HepG2 (cell line): ENCODE results near the gene SLC9A8. TPM values are rescaled to one million over a fixed set of nuclear protein-coding genes. Genes with fewer than 3 reads are reported as not detected.

Experiments used
- AGO2 ChIP-seq: fragments of 200-400 bp; formaldehyde crosslinking; optimal IDR thresholded peaks from 2 replicates; pipeline ENCODE3; 2017; ENCODE audit warnings: mild to moderate bottlenecking, low read depth, low read length, moderate library complexity
- BCL3 ChIP-seq: sonication (generic); formaldehyde crosslinking; IDR thresholded peaks from 2 replicates; pipeline ENCODE4 v1.5.1; 2020; ENCODE audit warnings: mild to moderate bottlenecking, missing genetic modification reagents, moderate library complexity
- GMEB2 ChIP-seq: IDR thresholded peaks from 2 replicates; pipeline ENCODE4 v1.6.1; 2016; ENCODE audit warnings: missing biosample characterization, missing genetic modification reagents, low read depth
- KDM2A ChIP-seq: sonication (generic); formaldehyde crosslinking; IDR thresholded peaks from 2 replicates; pipeline ENCODE4 v1.4.0; 2020; ENCODE audit warnings: low read depth, missing genetic modification reagents, borderline replicate concordance
- KMT2B ChIP-seq: IDR thresholded peaks from 2 replicates; pipeline ENCODE4 v1.6.1; 2016; ENCODE audit warnings: missing genetic modification reagents, missing compliant biosample characterization
- MLLT10 ChIP-seq: sonication (generic); formaldehyde crosslinking; IDR thresholded peaks from 2 replicates; pipeline ENCODE4 v1.4.0; 2020; ENCODE audit warnings: missing genetic modification reagents
- MTERF4 ChIP-seq: sonication (generic); formaldehyde crosslinking; IDR thresholded peaks from 2 replicates; pipeline ENCODE4 v1.8.0; 2023; ENCODE audit warnings: mild to moderate bottlenecking, missing genetic modification reagents
- MTF2 ChIP-seq: sonication (generic); formaldehyde crosslinking; IDR thresholded peaks from 2 replicates; pipeline ENCODE4 v1.5.0; 2020; ENCODE audit warnings: missing genetic modification reagents, borderline replicate concordance
- NFATC3 ChIP-seq: sonication (generic); formaldehyde crosslinking; IDR thresholded peaks from 2 replicates; pipeline ENCODE4 v1.5.1; 2020; ENCODE audit warnings: mild to moderate bottlenecking, missing genetic modification reagents
- RBFOX2 ChIP-seq: fragments of 200-400 bp; formaldehyde crosslinking; IDR thresholded peaks from 2 replicates; pipeline ENCODE4 v1.6.1; 2017; ENCODE audit warnings: low read depth, mild to moderate bottlenecking, low read length
- ZFP41 ChIP-seq: sonication (generic); formaldehyde crosslinking; IDR thresholded peaks from 2 replicates; pipeline ENCODE4 v1.4.0; 2020; ENCODE audit warnings: mild to moderate bottlenecking, missing genetic modification reagents, borderline replicate concordance
- ZNF333 ChIP-seq: sonication (generic); formaldehyde crosslinking; IDR thresholded peaks from 2 replicates; pipeline ENCODE4 v1.4.0; 2020; ENCODE audit warnings: mild to moderate bottlenecking, missing genetic modification reagents, borderline replicate concordance
- ZNF337 ChIP-seq: sonication (generic); formaldehyde crosslinking; IDR thresholded peaks from 2 replicates; pipeline ENCODE4 v1.5.1; 2020; ENCODE audit warnings: missing genetic modification reagents, low read depth, mild to moderate bottlenecking, borderline replicate concordance
- ZNF431 ChIP-seq: sonication (generic); formaldehyde crosslinking; IDR thresholded peaks from 2 replicates; pipeline ENCODE4 v1.9.0; 2022; ENCODE audit warnings: missing genetic modification reagents, low read depth, mild to moderate bottlenecking, borderline replicate concordance
- ZNF616 ChIP-seq: sonication (generic); formaldehyde crosslinking; IDR thresholded peaks from 2 replicates; pipeline ENCODE4 v1.5.0; 2020; ENCODE audit warnings: low read depth, mild to moderate bottlenecking, missing genetic modification reagents
- ZSCAN30 ChIP-seq: sonication (generic); formaldehyde crosslinking; IDR thresholded peaks from 2 replicates; pipeline ENCODE4 v1.5.0; 2020; ENCODE audit warnings: mild to moderate bottlenecking, missing genetic modification reagents
- polyA plus RNA-seq, 8 experiments: library from polyadenylated mRNA; depleted of rRNA in 3 of 8; stranded (reverse) in 7 of 8; unstranded in 1 of 8; fragments of >200 nt; fragmentation: Illumina TruSeq in 4 of 8; extraction: Trizol in 4 of 8; gene quantifications; 2 replicates each; pipeline versions ENCODE4 v1.2.1 to v1.2.3, GENCODE V29; 2011 to 2016; ENCODE audit warnings: low read depth in 4 of 8, missing spikeins in 1 of 8, mixed read lengths in 1 of 8; ENCODE audit not compliant: insufficient read depth in 1 of 8
- total RNA-seq, 5 experiments: library from RNA; depleted of rRNA; stranded (reverse); fragments of >200 nt; fragmentation: Illumina TruSeq; extraction: Trizol; gene quantifications; 2 replicates each; pipeline ENCODE4 v1.2.3, GENCODE V29; 2016; ENCODE audit warnings: low read depth in 1 of 5
- TF ChIP-seq, protein P1 (sequence below): sonication (generic); formaldehyde crosslinking; IDR thresholded peaks from 2 replicates; pipeline ENCODE4 v1.8.0; 2022; ENCODE audit warnings: mild to moderate bottlenecking, missing genetic modification reagents, borderline replicate concordance
- TF ChIP-seq, protein P2 (sequence below): sonication (generic); formaldehyde crosslinking; IDR thresholded peaks from 2 replicates; pipeline ENCODE4 v1.4.0; 2020; ENCODE audit warnings: mild to moderate bottlenecking, missing genetic modification reagents
- TF ChIP-seq, protein P3 (sequence below): sonication (generic); formaldehyde crosslinking; IDR thresholded peaks from 2 replicates; pipeline ENCODE4 v1.5.0; 2020; ENCODE audit warnings: missing genetic modification reagents
- TF ChIP-seq, protein P4 (sequence below): IDR thresholded peaks from 2 replicates; pipeline ENCODE4 v1.6.1; 2016; ENCODE audit warnings: missing compliant biosample characterization, missing genetic modification reagents, borderline replicate concordance

Gene SLC9A8
- total and polyA plus RNA-seq, 2 of the 13 experiments (the other 11 are each of a cell fraction or from before 2014, with no cell fraction given) = 4.1 to 7.4 TPM

- TF ChIP-seq ZNF333 (CRISPR knock-in tag) = 0 out of 2 replicates have a peak, but pooled peaks have one; percentile 39
- TF ChIP-seq BCL3 (CRISPR knock-in tag) = no peak
- no peak for TF ChIP-seq MTERF4 (CRISPR knock-in tag)
- TF ChIP-seq, protein P1, sequence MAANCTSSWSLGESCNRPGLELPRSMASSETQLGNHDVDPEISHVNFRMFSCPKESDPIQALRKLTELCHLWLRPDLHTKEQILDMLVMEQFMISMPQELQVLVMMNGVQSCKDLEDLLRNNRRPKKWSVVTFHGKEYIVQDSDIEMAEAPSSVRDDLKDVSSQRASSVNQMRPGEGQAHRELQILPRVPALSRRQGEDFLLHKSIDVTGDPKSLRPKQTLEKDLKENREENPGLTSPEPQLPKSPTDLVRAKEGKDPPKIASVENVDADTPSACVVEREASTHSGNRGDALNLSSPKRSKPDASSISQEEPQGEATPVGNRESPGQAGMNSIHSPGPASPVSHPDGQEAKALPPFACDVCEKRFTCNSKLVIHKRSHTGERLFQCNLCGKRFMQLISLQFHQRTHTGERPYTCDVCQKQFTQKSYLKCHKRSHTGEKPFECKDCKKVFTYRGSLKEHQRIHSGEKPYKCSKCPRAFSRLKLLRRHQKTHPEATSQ (CRISPR knock-in tag) = 0 out of 2 replicates have a peak, but pooled peaks have one; percentile 27
- TF ChIP-seq, protein P2, sequence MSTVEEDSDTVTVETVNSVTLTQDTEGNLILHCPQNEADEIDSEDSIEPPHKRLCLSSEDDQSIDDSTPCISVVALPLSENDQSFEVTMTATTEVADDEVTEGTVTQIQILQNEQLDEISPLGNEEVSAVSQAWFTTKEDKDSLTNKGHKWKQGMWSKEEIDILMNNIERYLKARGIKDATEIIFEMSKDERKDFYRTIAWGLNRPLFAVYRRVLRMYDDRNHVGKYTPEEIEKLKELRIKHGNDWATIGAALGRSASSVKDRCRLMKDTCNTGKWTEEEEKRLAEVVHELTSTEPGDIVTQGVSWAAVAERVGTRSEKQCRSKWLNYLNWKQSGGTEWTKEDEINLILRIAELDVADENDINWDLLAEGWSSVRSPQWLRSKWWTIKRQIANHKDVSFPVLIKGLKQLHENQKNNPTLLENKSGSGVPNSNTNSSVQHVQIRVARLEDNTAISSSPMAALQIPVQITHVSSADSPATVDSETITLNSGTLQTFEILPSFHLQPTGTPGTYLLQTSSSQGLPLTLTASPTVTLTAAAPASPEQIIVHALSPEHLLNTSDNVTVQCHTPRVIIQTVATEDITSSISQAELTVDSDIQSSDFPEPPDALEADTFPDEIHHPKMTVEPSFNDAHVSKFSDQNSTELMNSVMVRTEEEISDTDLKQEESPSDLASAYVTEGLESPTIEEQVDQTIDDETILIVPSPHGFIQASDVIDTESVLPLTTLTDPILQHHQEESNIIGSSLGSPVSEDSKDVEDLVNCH (CRISPR knock-in tag) = no peak
- TF ChIP-seq ZFP41 (CRISPR knock-in tag) = no peak
- no peak for TF ChIP-seq MLLT10 (CRISPR knock-in tag)
- TF ChIP-seq GMEB2 (CRISPR knock-in tag) = no peak
- TF ChIP-seq, protein P3, sequence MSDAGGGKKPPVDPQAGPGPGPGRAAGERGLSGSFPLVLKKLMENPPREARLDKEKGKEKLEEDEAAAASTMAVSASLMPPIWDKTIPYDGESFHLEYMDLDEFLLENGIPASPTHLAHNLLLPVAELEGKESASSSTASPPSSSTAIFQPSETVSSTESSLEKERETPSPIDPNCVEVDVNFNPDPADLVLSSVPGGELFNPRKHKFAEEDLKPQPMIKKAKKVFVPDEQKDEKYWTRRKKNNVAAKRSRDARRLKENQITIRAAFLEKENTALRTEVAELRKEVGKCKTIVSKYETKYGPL (CRISPR knock-in tag) = no peak
- TF ChIP-seq KDM2A (CRISPR knock-in tag) = peak; percentile 65
- no peak for TF ChIP-seq ZNF337 (CRISPR knock-in tag)
- no peak for TF ChIP-seq AGO2
- TF ChIP-seq NFATC3 (CRISPR knock-in tag) = no peak
- TF ChIP-seq ZSCAN30 (CRISPR knock-in tag) = no peak
- TF ChIP-seq MTF2 (CRISPR knock-in tag) = no peak
- TF ChIP-seq ZNF431 (CRISPR knock-in tag) = 0 out of 2 replicates have a peak, but pooled peaks have one; percentile 15
- TF ChIP-seq ZNF616 (CRISPR knock-in tag) = no peak
- TF ChIP-seq KMT2B (CRISPR knock-in tag) = no peak
- TF ChIP-seq RBFOX2 = no peak
- TF ChIP-seq, protein P4, sequence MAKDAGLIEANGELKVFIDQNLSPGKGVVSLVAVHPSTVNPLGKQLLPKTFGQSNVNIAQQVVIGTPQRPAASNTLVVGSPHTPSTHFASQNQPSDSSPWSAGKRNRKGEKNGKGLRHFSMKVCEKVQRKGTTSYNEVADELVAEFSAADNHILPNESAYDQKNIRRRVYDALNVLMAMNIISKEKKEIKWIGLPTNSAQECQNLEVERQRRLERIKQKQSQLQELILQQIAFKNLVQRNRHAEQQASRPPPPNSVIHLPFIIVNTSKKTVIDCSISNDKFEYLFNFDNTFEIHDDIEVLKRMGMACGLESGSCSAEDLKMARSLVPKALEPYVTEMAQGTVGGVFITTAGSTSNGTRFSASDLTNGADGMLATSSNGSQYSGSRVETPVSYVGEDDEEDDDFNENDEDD = 0 out of 2 replicates have a peak, but pooled peaks have one; percentile 45
Observed at GRCh38 chr20:49775229-49775693, 37.4 kb upstream of the SLC9A8 start (continued).
